A549 (cell line): Measurements from ENCODE around the gene ERMN. TPM values are rescaled to one million over a fixed set of nuclear protein-coding genes. Genes with fewer than 3 reads are reported as not detected.

ENCODE experiments used
- ATAC-seq, 2 experiments: fragments of 200-7000 bp in 1 of 2; fragments of >200 bp in 1 of 2; cut with Nextera tagmentation in 1 of 2; cut with Tn5 transposase in 1 of 2; 3 replicates each; pipeline versions ENCODE4 v1.8.0 to v1.9.1; 2018 to 2020; ENCODE audit warnings: mild to moderate bottlenecking in 1 of 2, moderate library complexity in 1 of 2
- CTCF ChIA-PET: fragments of 300-600 bp; sonication (Branson Sonifier 250); formaldehyde crosslinking; extraction: SDS; loops from one replicate; lab custom pipeline; 2021; ENCODE audit warnings: antibody characterized with exemption, inconsistent platforms; lab: Yijun Ruan, JAX
- POLR2A ChIA-PET: fragments of 350-600 bp; formaldehyde crosslinking; extraction: SDS; loops from one replicate; lab custom pipeline; 2021; ENCODE audit warnings: antibody characterized with exemption, inconsistent platforms; lab: Yijun Ruan, JAX
- DNase-seq, 2 experiments: peaks; one replicate each; pipeline versions ENCODE4 v3.0.0 to v3.0.0-alpha.2; 2011 to 2016; ENCODE audit warnings: low read depth in 1 of 2, low spot score in 1 of 2
- FAIRE-seq: peaks from 2 replicates; lab custom pipeline; 2011; peaks lifted over from hg19 to GRCh38; lab: Jason Lieb, UNC
- H3K27ac ChIP-seq, 2 experiments: fragments of >200 bp; sonication (Bioruptor Twin); formaldehyde crosslinking; 3 replicates each; pipeline ENCODE4 v1.5.1; 2016 to 2017
- H3K4me1 ChIP-seq: fragments of >200 bp; sonication (Bioruptor Twin); formaldehyde crosslinking; 3 replicates; pipeline ENCODE4 v1.6.1; 2016
- H3K4me2 ChIP-seq: fragments of >200 bp; sonication (Bioruptor Twin); formaldehyde crosslinking; 3 replicates; pipeline ENCODE4 v1.6.1; 2016
- H3K4me3 ChIP-seq: fragments of >200 bp; sonication (Bioruptor Twin); formaldehyde crosslinking; 3 replicates; pipeline ENCODE4 v1.5.1; 2016
- H3K9me3 ChIP-seq: fragments of >200 bp; sonication (Bioruptor Twin); formaldehyde crosslinking; 3 replicates; pipeline ENCODE4 v1.6.1; 2016
- ATOH8 ChIP-seq: fragments of 250-450 bp; sonication (Bioruptor Pico); IDR thresholded peaks from 2 replicates; pipeline ENCODE4 v1.5.0; 2020; ENCODE audit warnings: low read depth, mild to moderate bottlenecking, moderate library complexity
- CBX8 ChIP-seq: fragments of 200-600 bp; sonication (generic); IDR thresholded peaks from 2 replicates; pipeline ENCODE4 v1.6.1; 2016
- CEBPB ChIP-seq, 2 experiments: fragments of >200 bp in 1 of 2; sonication (Bioruptor Twin) in 1 of 2; formaldehyde crosslinking in 1 of 2; IDR thresholded peaks; 2 replicates each; pipeline ENCODE4 v1.6.1; 2012 to 2016
- CHD4 ChIP-seq: fragments of 200-600 bp; sonication (generic); IDR thresholded peaks from 2 replicates; pipeline ENCODE4 v1.6.1; 2016; ENCODE audit warnings: antibody characterized with exemption, mild to moderate bottlenecking, borderline replicate concordance
- CTCF ChIP-seq: fragments of >200 bp; sonication (Bioruptor Twin); formaldehyde crosslinking; IDR thresholded peaks from 3 replicates; pipeline ENCODE4 v1.5.1; 2016
- FOSB ChIP-seq: fragments of 250-450 bp; sonication (Bioruptor Pico); IDR thresholded peaks from 2 replicates; pipeline ENCODE4 v1.5.0; 2020; ENCODE audit warnings: mild to moderate bottlenecking, moderate library complexity
- FOSL2 ChIP-seq, 2 experiments: fragments of 450-650 bp in 1 of 2; fragments of >200 bp in 1 of 2; sonication (Bioruptor Twin) in 1 of 2; formaldehyde crosslinking; IDR thresholded peaks; 2 replicates each; pipeline versions ENCODE4 v1.5.0 to v1.6.1; 2016 to 2020; ENCODE audit warnings: mild to moderate bottlenecking in 1 of 2, moderate library complexity in 1 of 2
- HDAC2 ChIP-seq: fragments of 200-600 bp; sonication (generic); IDR thresholded peaks from 2 replicates; pipeline ENCODE4 v1.6.1; 2016
- JUN ChIP-seq, 2 experiments: fragments of >200 bp; sonication (Bioruptor Twin); formaldehyde crosslinking; IDR thresholded peaks; 2 replicates in 1 of 2; 3 replicates in 1 of 2; pipeline ENCODE4 v1.6.1; 2016 to 2017
- KDM5A ChIP-seq: fragments of 200-600 bp; sonication (generic); IDR thresholded peaks from 2 replicates; pipeline ENCODE4 v1.6.1; 2016; ENCODE audit warnings: antibody characterized with exemption, mild to moderate bottlenecking
- MYC ChIP-seq: IDR thresholded peaks from 2 replicates; pipeline ENCODE4 v1.6.1; 2012; ENCODE audit warnings: mild to moderate bottlenecking, inconsistent platforms, low read length, improper control_type of control experiment, borderline replicate concordance
- NFE2L2 ChIP-seq: fragments of 150-350 bp; conservative IDR thresholded peaks from 2 replicates; pipeline ENCODE4 v1.6.1; 2014; ENCODE audit warnings: low read length
- NPAS2 ChIP-seq: fragments of 250-450 bp; sonication (Bioruptor Pico); IDR thresholded peaks from 2 replicates; pipeline ENCODE4 v1.8.0; 2022; ENCODE audit warnings: mild to moderate bottlenecking, moderate library complexity, borderline replicate concordance
- NR3C1 ChIP-seq: fragments of >200 bp; sonication (Bioruptor Twin); formaldehyde crosslinking; IDR thresholded peaks from 3 replicates; pipeline ENCODE4 v1.6.1; 2017
- PHF8 ChIP-seq: fragments of 200-600 bp; sonication (generic); IDR thresholded peaks from 2 replicates; pipeline ENCODE4 v1.6.1; 2016; ENCODE audit warnings: low read depth, mild to moderate bottlenecking, antibody characterized with exemption, moderate library complexity, borderline replicate concordance
- POLR2A ChIP-seq: IDR thresholded peaks from 2 replicates; pipeline ENCODE4 v1.6.1; 2012; ENCODE audit warnings: mild to moderate bottlenecking, low read length
- POLR2AphosphoS2 ChIP-seq: conservative IDR thresholded peaks from 2 replicates; pipeline ENCODE4 v1.6.1; 2012; ENCODE audit warnings: low read length, improper control_type of control experiment, inconsistent platforms
- RAD21 ChIP-seq, 2 experiments: fragments of >200 bp in 1 of 2; sonication (Bioruptor Twin) in 1 of 2; formaldehyde crosslinking in 1 of 2; IDR thresholded peaks in 1 of 2; conservative IDR thresholded peaks in 1 of 2; 2 replicates in 1 of 2; 3 replicates in 1 of 2; pipeline ENCODE4 v1.6.1; 2012 to 2018; ENCODE audit warnings: inconsistent platforms in 1 of 2
- RARB ChIP-seq: fragments of 250-450 bp; sonication (Bioruptor Pico); IDR thresholded peaks from 2 replicates; pipeline ENCODE4 v1.8.0; 2021; ENCODE audit warnings: mild to moderate bottlenecking, moderate library complexity
- RCOR1 ChIP-seq: fragments of 150-350 bp; IDR thresholded peaks from 2 replicates; pipeline ENCODE4 v1.6.1; 2014; ENCODE audit warnings: antibody characterized with exemption, low read length, low read depth
- RFX5 ChIP-seq: fragments of 450-650 bp; IDR thresholded peaks from 2 replicates; pipeline ENCODE4 v1.7.1; 2014; ENCODE audit warnings: antibody characterized with exemption, mild to moderate bottlenecking, moderate library complexity
- RNF2 ChIP-seq: fragments of 200-600 bp; sonication (generic); IDR thresholded peaks from 2 replicates; pipeline ENCODE4 v1.6.1; 2016; ENCODE audit warnings: low read depth, mild to moderate bottlenecking, antibody characterized with exemption, moderate library complexity, borderline replicate concordance
- SMC3 ChIP-seq: fragments of >200 bp; sonication (Bioruptor Twin); formaldehyde crosslinking; IDR thresholded peaks from 3 replicates; pipeline ENCODE4 v1.6.1; 2018; ENCODE audit warnings: inconsistent platforms
- SREBF2 ChIP-seq: fragments of 450-650 bp; IDR thresholded peaks from 2 replicates; pipeline ENCODE4 v1.6.1; 2014; ENCODE audit warnings: mild to moderate bottlenecking, moderate library complexity
- TFCP2L1 ChIP-seq: fragments of 250-450 bp; sonication (Bioruptor Pico); IDR thresholded peaks from 2 replicates; pipeline ENCODE4 v1.5.0; 2021; ENCODE audit warnings: mild to moderate bottlenecking
- ZC3H11A ChIP-seq: fragments of 450-650 bp; IDR thresholded peaks from 2 replicates; pipeline ENCODE4 v1.6.1; 2014; ENCODE audit warnings: antibody characterized with exemption, mild to moderate bottlenecking
- ZFP36 ChIP-seq: fragments of 450-650 bp; IDR thresholded peaks from 2 replicates; pipeline ENCODE4 v1.6.1; 2014; ENCODE audit warnings: borderline replicate concordance; ENCODE audit not compliant: partially characterized antibody
- ZSCAN20 ChIP-seq: fragments of 250-450 bp; sonication (Bioruptor Pico); IDR thresholded peaks from 2 replicates; pipeline ENCODE4 v1.8.0; 2022; ENCODE audit warnings: mild to moderate bottlenecking, moderate library complexity
- WGBS: methylation state at CpG from one replicate; pipeline ENCODE4 v1.1.6; 2017; ENCODE audit errors: missing lambda C conversion rate; 5-methylcytosine and 5-hydroxymethylcytosine counted together
- polyA plus RNA-seq, 4 experiments: library from polyadenylated mRNA; depleted of rRNA in 3 of 4; stranded (reverse); fragments of >200 nt; fragmentation: RNase III in 1 of 4; extraction: RNeasy Plus Mini Kit Qiagen cat#74134 plus additional on column Dnase treatment in 1 of 4; gene quantifications; 2 replicates in 3 of 4; 3 replicates in 1 of 4; pipeline ENCODE4 v1.2.3, GENCODE V29; 2011 to 2017
- TF ChIP-seq, protein P1 (sequence below): IDR thresholded peaks from 2 replicates; pipeline ENCODE4 v1.6.1; 2012; ENCODE audit warnings: low read depth, borderline replicate concordance
- TF ChIP-seq, protein P2 (sequence below): fragments of 450-650 bp; IDR thresholded peaks from 2 replicates; pipeline ENCODE4 v1.6.1; 2014; ENCODE audit warnings: antibody characterized with exemption
- TF ChIP-seq, protein P3 (sequence below): fragments of >200 bp; sonication (Bioruptor Twin); formaldehyde crosslinking; IDR thresholded peaks from 2 replicates; pipeline ENCODE4 v1.6.1; 2016

ERMN gene
- polyA plus RNA-seq, 2 of the 4 experiments (the other 2 are of a cell fraction) = not detected

- FAIRE-seq (no peak), DNase-seq (no peak), ATAC-seq (no peak)
- H3K4me3 ChIP-seq = no peak overlapping the region
- no peak for TF ChIP-seq CEBPB (IDR thresholded peaks at IDR 0.05)
- no peak for TF ChIP-seq FOSL2 (IDR thresholded peaks at IDR 0.05)
- no peak for TF ChIP-seq FOSL2 (CRISPR knock-in tag; IDR thresholded peaks at IDR 0.05)
- TF ChIP-seq, protein P1, sequence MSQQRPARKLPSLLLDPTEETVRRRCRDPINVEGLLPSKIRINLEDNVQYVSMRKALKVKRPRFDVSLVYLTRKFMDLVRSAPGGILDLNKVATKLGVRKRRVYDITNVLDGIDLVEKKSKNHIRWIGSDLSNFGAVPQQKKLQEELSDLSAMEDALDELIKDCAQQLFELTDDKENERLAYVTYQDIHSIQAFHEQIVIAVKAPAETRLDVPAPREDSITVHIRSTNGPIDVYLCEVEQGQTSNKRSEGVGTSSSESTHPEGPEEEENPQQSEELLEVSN = no peak
- TF ChIP-seq ZC3H11A = no peak
- TF ChIP-seq MYC = no peak
- no peak for TF ChIP-seq SMC3
- TF ChIP-seq ZSCAN20 = no peak
- TF ChIP-seq JUN (IDR thresholded peaks at IDR 0.05) = no peak
- TF ChIP-seq TFCP2L1 = no peak
- no peak for TF ChIP-seq HDAC2
- TF ChIP-seq ZFP36 = no peak
- TF ChIP-seq FOSB (CRISPR knock-in tag) = no peak
- no peak for TF ChIP-seq RAD21 (conservative IDR thresholded peaks at IDR 0.05 in 1 of 2, IDR thresholded peaks at IDR 0.05 in 1 of 2)
- no peak for TF ChIP-seq RCOR1
- no peaks in the 10 kb centered on the region for H3K9me3 ChIP-seq
- H3K4me1 ChIP-seq = peaks cover 3% of the 10 kb centered on the region; the same call in 1 of the 3 replicates
- CTCF ChIA-PET = interaction anchor here (1.8 to 7.6 kb wide), 2 partner anchors 12 to 22 kb away, joined by 7 to 79 read pairs; no protein-coding TSS in a partner anchor
- no peak overlapping the region for H3K4me2 ChIP-seq
- no peak overlapping the region for H3K27ac ChIP-seq
- POLR2A ChIA-PET = no interaction called here
- 80% methylated on average over 2 of the region's 2 CpGs for WGBS
Observed at GRCh38 chr2:157324331-157324843, 1.2 kb downstream of the ERMN start.

GRCh38 chr2:157322432-157322831 lies 3.2 kb downstream of the ERMN start:
- DNase-seq (no peak), FAIRE-seq (no peak), ATAC-seq (no peak)
- no peak overlapping the region for H3K4me2 ChIP-seq
- CTCF ChIA-PET = interaction anchor here (0.7 to 7.6 kb wide), 2 partner anchors 14 to 726 kb away, joined by 3 to 79 read pairs; no protein-coding TSS in a partner anchor
- WGBS = 78% methylated on average over 4 of the region's 4 CpGs
- H3K4me1 ChIP-seq = no peaks in the 10 kb centered on the region
- no peak overlapping the region for H3K27ac ChIP-seq
- TF ChIP-seq RNF2 (no peak), NFE2L2 (no peak), ATOH8 (no peak), FOSB (CRISPR knock-in tag) (no peak), CTCF (no peak), SREBF2 (no peak), TFCP2L1 (no peak), HDAC2 (no peak), POLR2AphosphoS2 (no peak), PHF8 (no peak)
- POLR2A ChIA-PET = no interaction called here
- no peaks in the 10 kb centered on the region for H3K9me3 ChIP-seq
- no peak overlapping the region for H3K4me3 ChIP-seq

DNA sequence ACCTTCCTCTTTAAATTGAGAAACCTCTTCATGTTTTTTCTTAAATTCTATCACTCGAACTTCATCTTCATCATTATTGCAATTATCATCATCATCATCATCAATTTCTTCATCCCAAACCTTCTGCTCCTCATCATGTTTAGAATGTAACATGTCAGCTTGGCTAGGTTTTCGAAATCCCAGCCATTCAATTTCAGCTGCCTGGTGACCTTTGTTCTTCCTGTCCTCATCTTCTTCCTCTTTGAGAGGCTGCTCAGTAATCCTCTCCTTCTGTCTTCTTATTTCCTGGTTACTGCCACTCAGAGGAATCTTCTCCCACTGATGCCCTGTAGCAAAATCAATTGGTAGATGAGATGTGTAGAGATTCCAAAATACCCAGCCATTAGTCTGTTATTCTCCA lies 4.2 kb downstream of the ERMN start:
- H3K4me1 ChIP-seq = no peaks in the 10 kb centered on the region
- H3K9me3 ChIP-seq = no peaks in the 10 kb centered on the region
- 19% methylated on average over 2 of the region's 2 CpGs for WGBS
- DNase-seq = no peak
- no peak for ATAC-seq
- FAIRE-seq = no peak
- no peak overlapping the region for H3K4me2 ChIP-seq
- ChIA-PET CTCF (interaction anchor here (0.8 to 7.6 kb wide), 2 partner anchors 9 to 15 kb away, joined by 3 to 79 read pairs; no protein-coding TSS in a partner anchor), POLR2A (no interaction called here)
- no peak overlapping the region for H3K4me3 ChIP-seq
- no peak overlapping the region for H3K27ac ChIP-seq
- TF ChIP-seq PHF8 (no peak), NFE2L2 (no peak), NPAS2 (CRISPR knock-in tag) (no peak), NR3C1 (no peak), CBX8 (no peak), CHD4 (no peak), HDAC2 (no peak), POLR2A (no peak), KDM5A (no peak), RARB (CRISPR knock-in tag) (no peak), RFX5 (no peak), ZC3H11A (no peak), POLR2AphosphoS2 (no peak)
- TF ChIP-seq, protein P1 = no peak
- TF ChIP-seq, protein P2, sequence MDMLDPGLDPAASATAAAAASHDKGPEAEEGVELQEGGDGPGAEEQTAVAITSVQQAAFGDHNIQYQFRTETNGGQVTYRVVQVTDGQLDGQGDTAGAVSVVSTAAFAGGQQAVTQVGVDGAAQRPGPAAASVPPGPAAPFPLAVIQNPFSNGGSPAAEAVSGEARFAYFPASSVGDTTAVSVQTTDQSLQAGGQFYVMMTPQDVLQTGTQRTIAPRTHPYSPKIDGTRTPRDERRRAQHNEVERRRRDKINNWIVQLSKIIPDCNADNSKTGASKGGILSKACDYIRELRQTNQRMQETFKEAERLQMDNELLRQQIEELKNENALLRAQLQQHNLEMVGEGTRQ = no peak
- TF ChIP-seq, protein P3, sequence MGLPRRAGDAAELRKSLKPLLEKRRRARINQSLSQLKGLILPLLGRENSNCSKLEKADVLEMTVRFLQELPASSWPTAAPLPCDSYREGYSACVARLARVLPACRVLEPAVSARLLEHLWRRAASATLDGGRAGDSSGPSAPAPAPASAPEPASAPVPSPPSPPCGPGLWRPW = no peak
